Uterus (tissue), 2 donors: ENCODE measurements around the gene CLSTN2.

ENCODE experiments used
- CTCF ChIP-seq, 4 experiments: fragments of 200-600 bp in 2 of 4; fragments of 450-650 bp in 2 of 4; sonication (generic) in 2 of 4; IDR thresholded peaks; one replicate each; pipeline ENCODE4 v1.5.1; 2016 to 2019; ENCODE audit warnings: antibody characterized with exemption in 4 of 4, mild to moderate bottlenecking in 2 of 4, moderate library complexity in 1 of 4
- POLR2A ChIP-seq, 2 donors: fragments of 450-650 bp; IDR thresholded peaks; one replicate each; pipeline ENCODE4 v1.6.1; 2016; ENCODE audit warnings: antibody characterized with exemption in 2 of 2, mild to moderate bottlenecking in 1 of 2, moderate library complexity in 1 of 2

DNA sequence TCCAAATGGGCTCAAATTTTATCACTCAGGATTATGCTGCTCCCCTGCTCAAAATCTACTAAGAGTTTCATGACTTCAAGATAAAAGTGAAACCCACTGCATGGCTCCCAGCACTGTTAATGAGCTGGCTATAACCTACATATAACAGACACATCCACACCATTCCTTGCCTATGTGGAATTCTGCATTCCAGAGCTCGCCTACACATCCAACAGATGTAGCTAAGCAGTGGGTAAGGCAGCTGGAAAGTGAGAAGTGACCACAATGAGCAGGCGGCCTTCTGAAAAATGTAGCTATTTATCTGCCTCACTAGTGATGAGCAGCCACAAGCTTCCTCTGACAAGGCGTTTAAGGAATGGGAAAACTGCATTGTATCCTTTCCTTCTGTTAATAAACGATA, 650.8 kb downstream of the CLSTN2 start:
- TF ChIP-seq CTCF (IDR thresholded peaks at IDR 0.05) (no peak), POLR2A (IDR thresholded peaks at IDR 0.05) (no peak)
